Activated T-cell treated with anti-CD3 and anti-CD28 coated beads for 4 hours (primary cell): ENCODE results near the gene IBSP.

Experiments
- DNase-seq: peaks from one replicate; pipeline ENCODE4 v3.0.0-alpha.2; 2020

Gene IBSP

GRCh38 chr4:87799301-87800113, at the start of gene IBSP:
Gene IBSP, plus strand, starts transcription at chr4:87799554. Its CDS starts 2,808 bp downstream, at chr4:87802362.
- no peak for DNase-seq

- no peak for DNase-seq
Observed at GRCh38 chr4:87749883-87750282, 49.5 kb upstream of the IBSP start.

GRCh38 chr4:87758270-87758669, 41.1 kb upstream of the IBSP start:
- no peak for DNase-seq

- no peak for DNase-seq
Observed at GRCh38 chr4:87762311-87762710, 37.0 kb upstream of the IBSP start.

- DNase-seq, result no peak
Observed at GRCh38 chr4:87781569-87781968, 17.8 kb upstream of the IBSP start.

GRCh38 chr4:87783781-87784180, 15.6 kb upstream of the IBSP start:
- no peak for DNase-seq

- no peak for DNase-seq
Observed at GRCh38 chr4:87785731-87786509, 13.4 kb upstream of the IBSP start.

- no peak for DNase-seq
Observed at GRCh38 chr4:87802858-87803257, 3.5 kb downstream of the IBSP start.

GRCh38 chr4:87803421-87803820, 4.1 kb downstream of the IBSP start:
- DNase-seq, result no peak

GRCh38 chr4:87804871-87805270, 5.5 kb downstream of the IBSP start:
- no peak for DNase-seq

- DNase-seq, result no peak
Observed at GRCh38 chr4:87805971-87806370, 6.6 kb downstream of the IBSP start.

GRCh38 chr4:87806520-87806919, 7.2 kb downstream of the IBSP start:
- no peak for DNase-seq

- DNase-seq, result no peak
Observed at GRCh38 chr4:87807402-87807801, 8.0 kb downstream of the IBSP start.

- DNase-seq, result no peak
Observed at GRCh38 chr4:87811977-87812376, 12.6 kb downstream of the IBSP start.

- no peak for DNase-seq
Observed at GRCh38 chr4:87819281-87819919, 20.0 kb downstream of the IBSP start.

- no peak for DNase-seq
Observed at GRCh38 chr4:87823200-87823599, 23.8 kb downstream of the IBSP start.

GRCh38 chr4:87823724-87824123, 24.4 kb downstream of the IBSP start:
- no peak for DNase-seq

GRCh38 chr4:87824352-87824751, 25.0 kb downstream of the IBSP start:
- DNase-seq, result no peak

- no peak for DNase-seq
Observed at GRCh38 chr4:87832669-87833068, 33.3 kb downstream of the IBSP start, which contains the start of gene MEPE. Gene MEPE, plus strand, starts transcription at chr4:87832969. Its CDS starts 1,746 bp downstream, at chr4:87834715.

- no peak for DNase-seq
Observed at GRCh38 chr4:87834401-87834800, 35.0 kb downstream of the IBSP start.

GRCh38 chr4:87835197-87835596, 35.8 kb downstream of the IBSP start:
- no peak for DNase-seq

GRCh38 chr4:87835743-87836142, 36.4 kb downstream of the IBSP start:
- DNase-seq, result no peak

GRCh38 chr4:87838205-87838604, 38.9 kb downstream of the IBSP start:
- no peak for DNase-seq
